ENCODE results near the gene C20orf96.
"Not testable (repeated sequence)": the region's sequence is repeated elsewhere in the genome, so short reads cannot be mapped to it uniquely, and the experiment has no call there.

Gene C20orf96

DNA sequence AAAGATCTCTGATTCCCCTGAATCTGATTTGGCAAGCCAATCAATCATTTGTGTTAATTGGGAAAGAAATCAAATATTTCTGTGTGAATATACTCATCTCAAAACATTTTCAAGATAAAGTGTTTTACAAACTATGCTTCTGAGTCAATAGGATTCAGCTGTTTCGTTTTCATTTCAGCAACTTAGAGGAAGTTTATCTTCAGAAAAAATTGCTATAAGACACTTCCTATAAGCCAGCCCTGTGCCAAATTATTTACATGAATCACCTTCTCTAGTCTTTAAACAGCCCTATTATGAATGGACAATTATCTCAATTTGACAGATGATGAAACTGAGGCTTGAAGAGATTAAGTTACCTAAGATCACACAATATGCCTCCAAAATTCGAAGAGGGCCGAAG is 52.6 kb downstream of the C20orf96 start:
- no peak for DNase-seq (ENCODE audit: low read depth in 2 of 3, low spot score in 1 of 3)

DNA sequence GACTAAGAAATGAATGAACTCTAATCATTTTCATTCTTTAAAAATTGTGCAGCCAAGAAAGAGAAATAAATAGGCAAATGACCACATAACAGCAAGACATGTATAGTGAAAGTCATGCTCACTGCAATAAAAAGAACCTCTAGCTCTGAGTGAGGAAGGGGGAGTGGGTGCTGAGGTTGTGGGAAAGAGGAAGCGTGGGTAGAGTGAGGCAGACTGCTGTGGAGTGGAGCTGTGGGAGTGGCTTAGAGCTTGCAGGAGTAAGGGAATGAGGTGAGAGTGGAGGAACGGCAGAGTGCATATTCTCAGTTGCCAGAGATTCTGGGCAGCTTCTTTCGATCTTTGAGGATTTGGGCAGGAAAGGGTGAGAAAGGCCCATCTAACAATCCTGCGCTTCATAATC is 53.1 kb downstream of the C20orf96 start:
- DNase-seq (ENCODE audit: low read depth in 2 of 3, low spot score in 1 of 3), result peak; percentile 8 to 17 (median 16)

- DNase-seq (ENCODE audit: low read depth in 2 of 3, low spot score in 1 of 3), result no peak
Observed at GRCh38 chr20:235891-236290, 54.7 kb downstream of the C20orf96 start.

- no peak for DNase-seq (ENCODE audit: low read depth in 2 of 3, low spot score in 1 of 3)
Observed at GRCh38 chr20:227439-228105, 63.0 kb downstream of the C20orf96 start.

DNA sequence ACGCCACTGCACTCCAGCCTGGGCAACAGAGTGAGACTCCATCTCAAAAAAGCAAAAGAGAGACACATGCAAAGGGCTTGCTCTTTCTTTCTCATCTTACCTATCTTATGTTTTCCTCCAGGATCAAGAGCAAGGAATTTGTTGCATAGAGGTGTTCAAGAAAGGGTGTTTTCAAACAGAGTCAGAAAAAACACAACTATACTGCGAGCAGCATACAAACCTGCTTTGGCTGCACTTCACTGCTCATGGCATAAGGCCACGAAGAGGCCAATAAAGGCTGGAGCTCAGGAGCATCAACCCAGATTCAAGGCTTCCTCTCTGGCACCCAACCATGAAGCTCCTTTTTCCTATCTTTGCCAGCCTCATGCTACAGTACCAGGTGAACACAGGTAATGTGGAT is 63.6 kb downstream of the C20orf96 start, which contains the start of gene DEFB129:
Gene DEFB129 (plus strand): TSS at position 301 of the 400 bp plus-strand sequence. CDS start 31 bp downstream, at position 332.
- DNase-seq (ENCODE audit: low read depth in 2 of 3, low spot score in 1 of 3), result no peak

DNA sequence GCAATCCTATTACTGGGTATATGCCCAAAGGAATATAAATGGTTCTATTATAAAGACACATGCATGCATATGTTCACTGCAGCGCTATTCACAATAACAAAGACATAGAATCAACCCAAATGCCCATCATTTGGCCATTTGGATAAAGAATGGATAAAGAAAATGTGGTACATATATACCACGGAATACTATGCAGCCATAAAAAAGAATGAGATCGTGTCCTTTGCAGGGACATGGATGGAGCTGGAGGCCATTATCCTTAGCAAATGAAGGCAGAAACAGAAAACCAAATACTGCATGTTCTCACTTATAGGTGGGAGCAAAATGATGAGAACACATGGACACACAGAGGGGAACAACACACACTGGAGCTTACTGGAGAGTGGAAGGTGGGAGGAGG is 64.7 kb downstream of the C20orf96 start:
- not testable (repeated sequence) for DNase-seq (ENCODE audit: low read depth in 2 of 3, low spot score in 1 of 3)

GRCh38 chr20:221258-221830 is 69.2 kb downstream of the C20orf96 start:
- DNase-seq (ENCODE audit: low read depth in 2 of 3, low spot score in 1 of 3), result no peak
